Neutrophil (primary cell): Measurements from ENCODE around the gene IDH3A.

ENCODE experiments used
- H3K27ac ChIP-seq: fragments of 200-600 bp; sonication (generic); 2 replicates; pipeline ENCODE4 v1.5.1; 2016; ENCODE audit warnings: mild to moderate bottlenecking, moderate library complexity
- H3K27me3 ChIP-seq: fragments of 200-600 bp; sonication (generic); 2 replicates; pipeline ENCODE4 v1.6.0; 2016; ENCODE audit warnings: mild to moderate bottlenecking
- H3K36me3 ChIP-seq: fragments of 200-600 bp; sonication (generic); 2 replicates; pipeline ENCODE4 v1.5.1; 2017
- H3K4me1 ChIP-seq, 2 experiments: fragments of 200-600 bp in 1 of 2; sonication (generic) in 1 of 2; 1 replicate in 1 of 2; 2 replicates in 1 of 2; pipeline versions ENCODE4 v1.5.1 to v1.6.1; 2013 to 2016; ENCODE audit warnings: low read depth in 1 of 2, low read length in 1 of 2, mild to moderate bottlenecking in 1 of 2, moderate library complexity in 1 of 2; ENCODE audit not compliant: control insufficient read depth in 1 of 2, insufficient read depth in 1 of 2
- H3K4me3 ChIP-seq, 2 experiments: fragments of 200-600 bp in 1 of 2; sonication (generic) in 1 of 2; 1 replicate in 1 of 2; 2 replicates in 1 of 2; pipeline ENCODE4 v1.5.1; 2013 to 2016; ENCODE audit warnings: low read depth in 1 of 2, low read length in 1 of 2, mild to moderate bottlenecking in 1 of 2, moderate library complexity in 1 of 2
- H3K9me3 ChIP-seq: fragments of 200-600 bp; sonication (generic); 2 replicates; pipeline ENCODE4 v1.5.1; 2016
- TF ChIP-seq, protein P1 (sequence below): fragments of 200-600 bp; sonication (generic); IDR thresholded peaks from 2 replicates; pipeline ENCODE4 v1.5.1; 2016; ENCODE audit warnings: antibody characterized with exemption

IDH3A gene

DNA sequence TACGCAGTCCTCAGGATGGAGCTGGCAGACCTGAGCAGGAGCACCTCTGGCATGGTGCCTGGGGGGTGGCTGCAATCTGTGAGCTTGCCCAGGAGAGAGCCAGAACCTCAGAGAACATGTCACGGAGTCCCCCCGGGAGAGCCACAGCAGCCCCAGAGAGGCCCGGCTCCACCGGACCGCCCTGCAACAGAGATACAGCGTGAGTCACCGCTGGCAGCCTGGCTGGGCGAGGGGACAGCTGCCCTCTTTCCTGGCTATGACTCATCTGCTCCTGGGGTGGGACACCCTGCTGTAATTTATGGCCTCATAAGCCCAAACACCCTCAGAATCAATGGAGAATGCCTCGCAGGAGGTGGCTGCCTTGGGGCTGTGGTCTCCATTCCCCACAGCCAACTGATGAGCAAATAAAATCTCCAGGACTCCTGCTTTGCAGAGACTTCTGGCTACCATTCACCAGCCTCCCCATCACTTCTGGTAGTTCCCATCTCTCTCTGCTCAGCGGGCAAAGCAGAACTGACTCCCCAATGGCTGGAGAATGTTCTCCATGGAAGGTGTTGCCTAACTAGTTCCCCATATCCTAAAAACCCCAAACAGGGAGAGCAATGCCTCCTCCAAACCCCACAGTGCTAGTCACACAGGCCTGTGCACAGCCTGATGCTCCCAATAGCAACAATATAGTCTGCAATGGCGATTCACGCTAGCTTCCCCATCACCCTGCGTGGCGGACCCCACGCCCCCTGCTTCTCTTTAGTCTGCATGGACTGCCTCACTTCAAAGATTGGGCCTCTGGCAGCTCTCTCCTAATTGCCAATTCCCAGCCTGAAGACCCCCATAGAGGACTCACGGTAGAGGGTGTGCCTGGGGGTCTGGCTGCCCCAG, 63.6 kb downstream of the IDH3A start:
- Histone ChIP-seq H3K27ac (no peak overlapping the region), H3K9me3 (no peaks in the 10 kb centered on the region), H3K36me3 (no peaks in the 10 kb centered on the region), H3K4me3 (no peak overlapping the region), H3K27me3 (no peaks in the 10 kb centered on the region), H3K4me1 (no peaks in the 10 kb centered on the region)
- TF ChIP-seq, protein P1, sequence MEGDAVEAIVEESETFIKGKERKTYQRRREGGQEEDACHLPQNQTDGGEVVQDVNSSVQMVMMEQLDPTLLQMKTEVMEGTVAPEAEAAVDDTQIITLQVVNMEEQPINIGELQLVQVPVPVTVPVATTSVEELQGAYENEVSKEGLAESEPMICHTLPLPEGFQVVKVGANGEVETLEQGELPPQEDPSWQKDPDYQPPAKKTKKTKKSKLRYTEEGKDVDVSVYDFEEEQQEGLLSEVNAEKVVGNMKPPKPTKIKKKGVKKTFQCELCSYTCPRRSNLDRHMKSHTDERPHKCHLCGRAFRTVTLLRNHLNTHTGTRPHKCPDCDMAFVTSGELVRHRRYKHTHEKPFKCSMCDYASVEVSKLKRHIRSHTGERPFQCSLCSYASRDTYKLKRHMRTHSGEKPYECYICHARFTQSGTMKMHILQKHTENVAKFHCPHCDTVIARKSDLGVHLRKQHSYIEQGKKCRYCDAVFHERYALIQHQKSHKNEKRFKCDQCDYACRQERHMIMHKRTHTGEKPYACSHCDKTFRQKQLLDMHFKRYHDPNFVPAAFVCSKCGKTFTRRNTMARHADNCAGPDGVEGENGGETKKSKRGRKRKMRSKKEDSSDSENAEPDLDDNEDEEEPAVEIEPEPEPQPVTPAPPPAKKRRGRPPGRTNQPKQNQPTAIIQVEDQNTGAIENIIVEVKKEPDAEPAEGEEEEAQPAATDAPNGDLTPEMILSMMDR: no peak

DNA sequence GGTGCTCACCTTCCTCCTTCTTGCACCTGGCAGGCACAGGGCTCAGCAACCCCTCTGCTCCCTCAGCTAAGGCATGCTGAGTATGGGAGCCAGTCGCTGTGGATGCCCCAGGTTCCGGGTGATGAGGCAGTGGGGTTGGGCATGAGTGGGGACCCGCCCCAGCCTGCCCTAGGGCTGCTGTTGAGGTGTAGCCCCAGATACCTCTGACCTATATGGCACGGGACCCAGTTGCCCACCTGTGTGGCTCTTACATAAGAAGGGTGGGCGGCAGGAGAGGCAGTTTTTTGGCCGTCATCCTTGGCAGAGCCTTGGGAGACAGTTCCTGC, 64.2 kb downstream of the IDH3A start:
- TF ChIP-seq, protein P1: no peak
- H3K27me3 ChIP-seq: no peaks in the 10 kb centered on the region

DNA sequence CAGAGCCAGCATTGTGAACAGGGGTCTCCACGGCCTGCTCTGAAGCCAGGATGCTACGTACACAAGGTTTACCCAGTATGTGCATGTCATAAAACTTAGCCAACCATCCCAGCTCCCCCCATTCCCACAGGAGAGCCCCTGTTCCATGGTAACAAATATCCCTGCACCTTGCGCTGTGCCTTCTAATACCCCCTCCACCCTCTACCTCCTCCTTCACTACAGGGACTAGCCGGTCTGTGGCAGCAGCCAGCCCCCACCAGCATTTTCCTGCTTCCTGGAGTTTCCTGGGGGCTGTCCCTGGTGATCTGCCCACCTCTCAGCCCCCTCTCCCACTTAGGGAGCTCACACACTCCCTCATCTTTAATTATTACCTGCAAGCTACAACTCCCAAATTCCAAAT, 64.8 kb downstream of the IDH3A start:
- Histone ChIP-seq H3K36me3 (no peaks in the 10 kb centered on the region), H3K27ac (no peak overlapping the region), H3K4me3 (no peak overlapping the region), H3K27me3 (no peaks in the 10 kb centered on the region), H3K9me3 (no peaks in the 10 kb centered on the region), H3K4me1 (no peaks in the 10 kb centered on the region)
- TF ChIP-seq, protein P1: no peak

More for the DNA sequence above, 64.2 kb downstream of the IDH3A start:
- no peaks in the 10 kb centered on the region for H3K4me1 ChIP-seq
- H3K4me3 ChIP-seq: no peak overlapping the region
- no peak overlapping the region for H3K27ac ChIP-seq
- H3K9me3 ChIP-seq: no peaks in the 10 kb centered on the region
- H3K36me3 ChIP-seq: no peaks in the 10 kb centered on the region

DNA sequence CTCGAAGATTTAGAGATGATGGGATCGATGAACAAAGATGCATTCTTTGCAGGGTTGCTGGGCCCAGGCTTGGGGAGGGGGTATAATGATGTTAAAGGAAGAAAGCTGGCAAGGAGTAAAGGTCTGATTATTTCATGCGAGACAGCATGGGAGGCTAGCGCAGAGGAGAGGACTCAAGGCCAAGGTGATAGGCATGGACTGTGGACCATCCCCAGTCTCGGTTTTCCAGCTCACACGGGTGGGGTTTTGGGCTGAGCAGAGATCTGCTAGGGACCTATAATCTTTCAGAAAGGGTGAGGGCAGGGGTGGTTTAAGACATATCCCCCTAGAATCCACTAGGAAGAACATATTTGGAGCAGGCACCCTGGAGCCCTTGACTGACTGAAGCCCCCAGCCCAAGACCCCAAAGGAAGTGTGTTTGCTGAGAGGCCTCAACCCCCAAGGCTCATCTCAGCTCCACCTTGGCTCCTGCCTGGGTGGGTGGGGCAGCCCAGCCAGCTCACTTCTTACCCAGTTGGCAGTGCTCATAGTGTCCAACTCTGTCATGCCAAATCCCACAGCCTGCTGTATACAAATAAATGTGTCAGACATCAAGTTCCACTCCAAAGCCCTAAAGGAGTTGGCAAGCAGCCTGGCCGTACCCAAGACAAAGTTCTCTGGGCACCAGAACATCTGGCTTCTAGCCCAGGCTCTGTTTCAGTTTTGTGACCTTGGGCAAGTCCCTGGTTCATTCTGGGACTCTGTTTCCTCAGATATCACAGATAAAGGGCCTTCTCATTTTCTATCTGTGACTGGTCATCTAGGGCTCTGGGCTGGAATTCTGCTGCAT, 67.3 kb downstream of the IDH3A start:
- Histone ChIP-seq H3K27me3 (no peaks in the 10 kb centered on the region), H3K27ac (no peak overlapping the region), H3K9me3 (no peaks in the 10 kb centered on the region), H3K4me1 (no peaks in the 10 kb centered on the region), H3K4me3 (no peak overlapping the region), H3K36me3 (no peaks in the 10 kb centered on the region)
- TF ChIP-seq, protein P1: no peak

DNA sequence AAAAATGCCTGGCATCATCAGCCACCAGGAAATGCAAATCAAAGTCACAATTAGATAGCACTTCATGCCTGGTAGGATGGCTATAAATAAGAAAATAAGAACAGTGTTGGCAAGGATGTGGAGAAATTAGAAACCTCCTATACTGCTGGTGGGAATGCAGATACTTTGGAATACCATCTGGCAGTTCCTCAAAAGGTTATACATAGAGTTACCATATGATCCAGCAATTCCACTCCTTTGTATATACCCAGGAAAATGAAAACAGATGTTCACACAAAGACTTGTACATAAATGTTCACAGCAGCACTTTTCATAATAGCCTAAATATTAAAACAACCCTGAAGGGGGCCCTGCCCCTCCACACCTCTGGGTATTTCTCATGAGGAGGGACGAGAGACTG, 71.6 kb downstream of the IDH3A start:
- Histone ChIP-seq H3K27me3 (no peaks in the 10 kb centered on the region), H3K9me3 (no peaks in the 10 kb centered on the region), H3K36me3 (no peaks in the 10 kb centered on the region), H3K27ac (no peak overlapping the region), H3K4me1 (no peaks in the 10 kb centered on the region), H3K4me3 (no peak overlapping the region)
- TF ChIP-seq, protein P1: no peak
